ENCODE measurements around the gene STAMBP.

Gene STAMBP

GRCh38 chr2:73825408-73825807 is 3.4 kb upstream of the STAMBP start:
- no peak for TF ChIP-seq CTCF (IDR thresholded peaks at IDR 0.05; ENCODE audit: control insufficient read depth, extremely low read depth, insufficient read depth)
- H3K4me3 ChIP-seq (ENCODE audit: low read depth, low read length): no peak overlapping the region
- no peak for DNase-seq (ENCODE audit: low read depth)

- no peak for DNase-seq (ENCODE audit: low read depth)
- H3K4me3 ChIP-seq (ENCODE audit: low read depth, low read length): no peak overlapping the region
- TF ChIP-seq CTCF (IDR thresholded peaks at IDR 0.05; ENCODE audit: control insufficient read depth, extremely low read depth, insufficient read depth): no peak
Measured at GRCh38 chr2:73827018-73827417, 1.7 kb upstream of the STAMBP start.

- no peak for TF ChIP-seq CTCF (IDR thresholded peaks at IDR 0.05; ENCODE audit: control insufficient read depth, extremely low read depth, insufficient read depth)
- peak overlapping the region; percentile 90 for H3K4me3 ChIP-seq (ENCODE audit: low read depth, low read length)
Measured at GRCh38 chr2:73827660-73828388, 937 bp upstream of the STAMBP start.

GRCh38 chr2:73828389-73828817 is 358 bp upstream of the STAMBP start:
- TF ChIP-seq CTCF (IDR thresholded peaks at IDR 0.05; ENCODE audit: control insufficient read depth, extremely low read depth, insufficient read depth): no peak
- peak overlapping the region; percentile 90 for H3K4me3 ChIP-seq (ENCODE audit: low read depth, low read length)
- DNase-seq (ENCODE audit: low read depth): no peak

More at GRCh38 chr2:73827660-73828388, 937 bp upstream of the STAMBP start:
- DNase-seq (ENCODE audit: low read depth): no peak

GRCh38 chr2:73830871-73831401 is 2.2 kb downstream of the STAMBP start:
- TF ChIP-seq CTCF (IDR thresholded peaks at IDR 0.05; ENCODE audit: control insufficient read depth, extremely low read depth, insufficient read depth): no peak
- DNase-seq (ENCODE audit: low read depth): no peak
- H3K4me3 ChIP-seq (ENCODE audit: low read depth, low read length): no peak overlapping the region

- DNase-seq (ENCODE audit: low read depth): peak; percentile 57
- no peak overlapping the region for H3K4me3 ChIP-seq (ENCODE audit: low read depth, low read length)
- TF ChIP-seq CTCF (IDR thresholded peaks at IDR 0.05; ENCODE audit: control insufficient read depth, extremely low read depth, insufficient read depth): no peak
Measured at GRCh38 chr2:73832930-73833329, 4.2 kb downstream of the STAMBP start.

All from LNCaP clone FGC (cell line).